HG03457 (cell line): Measurements from ENCODE around the gene MAPK10.

Experiments used
- ATAC-seq: cut with Tn5 transposase; IDR thresholded peaks from one replicate; pipeline ENCODE4 v1.9.1; 2021; ENCODE audit warnings: moderate number of reproducible peaks; ENCODE audit not compliant: unreplicated experiment

The MAPK10 gene

GRCh38 chr4:85940151-85940550, 419.7 kb downstream of the MAPK10 start:
- no peak for ATAC-seq
